ENCODE measurements around the gene ROR1.

The ROR1 gene

GRCh38 chr1:63845346-63845745 is 71.5 kb downstream of the ROR1 start:
- no peak overlapping the region for H3K27ac ChIP-seq (ENCODE audit: low read depth, low read length)
- H3K36me3 ChIP-seq (ENCODE audit: insufficient read depth, low read length), result no peaks in the 10 kb centered on the region
- H3K9ac ChIP-seq (ENCODE audit: low read length), result no peak overlapping the region
- H3K4me1 ChIP-seq (ENCODE audit: insufficient read depth, low read length), result peaks cover 22% of the 10 kb centered on the region
- no peak overlapping the region for H3K4me3 ChIP-seq (ENCODE audit: low read depth in 1 of 2, low read length in 2 of 2)
- no peaks in the 10 kb centered on the region for H3K9me3 ChIP-seq (ENCODE audit: low read length)
- no peaks in the 10 kb centered on the region for H3K27me3 ChIP-seq (ENCODE audit: control insufficient read depth in 1 of 2, insufficient read depth in 2 of 2, low read length in 2 of 2)

GRCh38 chr1:63847308-63847910 is 73.6 kb downstream of the ROR1 start:
- H3K4me1 ChIP-seq (ENCODE audit: insufficient read depth, low read length), result peaks cover 22% of the 10 kb centered on the region
- H3K27me3 ChIP-seq (ENCODE audit: control insufficient read depth in 1 of 2, insufficient read depth in 2 of 2, low read length in 2 of 2), result no peaks in the 10 kb centered on the region
- no peak overlapping the region for H3K27ac ChIP-seq (ENCODE audit: low read depth, low read length)

GRCh38 chr1:63848733-63849132 is 74.9 kb downstream of the ROR1 start:
- Histone ChIP-seq H3K9ac (ENCODE audit: low read length) (no peak overlapping the region), H3K4me1 (ENCODE audit: insufficient read depth, low read length) (peaks cover 22% of the 10 kb centered on the region), H3K4me3 (ENCODE audit: low read depth in 1 of 2, low read length in 2 of 2) (no peak overlapping the region), H3K9me3 (ENCODE audit: low read length) (no peaks in the 10 kb centered on the region), H3K27me3 (ENCODE audit: control insufficient read depth in 1 of 2, insufficient read depth in 2 of 2, low read length in 2 of 2) (no peaks in the 10 kb centered on the region), H3K36me3 (ENCODE audit: insufficient read depth, low read length) (no peaks in the 10 kb centered on the region), H3K27ac (ENCODE audit: low read depth, low read length) (no peak overlapping the region)

More at GRCh38 chr1:63847308-63847910, 73.6 kb downstream of the ROR1 start:
- Histone ChIP-seq H3K4me3 (ENCODE audit: low read depth in 1 of 2, low read length in 2 of 2) (no peak overlapping the region), H3K9me3 (ENCODE audit: low read length) (no peaks in the 10 kb centered on the region), H3K9ac (ENCODE audit: low read length) (no peak overlapping the region), H3K36me3 (ENCODE audit: insufficient read depth, low read length) (no peaks in the 10 kb centered on the region)

GRCh38 chr1:63849149-63849548 is 75.3 kb downstream of the ROR1 start:
- Histone ChIP-seq H3K9ac (ENCODE audit: low read length) (no peak overlapping the region), H3K36me3 (ENCODE audit: insufficient read depth, low read length) (no peaks in the 10 kb centered on the region)

DNA sequence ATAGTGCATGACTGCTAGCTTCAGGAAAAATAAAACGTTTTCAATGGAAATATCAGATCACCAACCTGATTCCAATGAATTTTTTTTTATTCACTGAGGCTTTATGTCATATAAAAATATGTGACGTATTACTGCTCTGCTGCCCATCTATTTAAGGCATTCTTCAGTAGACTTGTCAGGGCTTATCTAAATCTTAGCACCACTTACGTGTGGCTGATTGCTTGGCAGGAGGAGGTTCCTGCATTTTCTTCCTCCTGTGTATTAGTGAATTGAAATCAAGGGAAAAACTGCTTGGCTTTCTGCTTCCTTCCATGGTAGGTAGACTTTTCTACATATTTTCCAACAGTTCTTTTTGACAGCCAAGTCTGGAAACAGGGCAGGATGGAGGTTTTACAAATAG is 80.3 kb downstream of the ROR1 start:
- Histone ChIP-seq H3K36me3 (ENCODE audit: insufficient read depth, low read length) (no peaks in the 10 kb centered on the region), H3K27me3 (ENCODE audit: control insufficient read depth in 1 of 2, insufficient read depth in 2 of 2, low read length in 2 of 2) (no peaks in the 10 kb centered on the region), H3K27ac (ENCODE audit: low read depth, low read length) (no peak overlapping the region), H3K9me3 (ENCODE audit: low read length) (no peaks in the 10 kb centered on the region), H3K4me3 (ENCODE audit: low read depth in 1 of 2, low read length in 2 of 2) (no peak overlapping the region), H3K9ac (ENCODE audit: low read length) (no peak overlapping the region), H3K4me1 (ENCODE audit: insufficient read depth, low read length) (peaks cover under 1% of the 10 kb centered on the region)

More at GRCh38 chr1:63849149-63849548, 75.3 kb downstream of the ROR1 start:
- no peaks in the 10 kb centered on the region for H3K27me3 ChIP-seq (ENCODE audit: control insufficient read depth in 1 of 2, insufficient read depth in 2 of 2, low read length in 2 of 2)
- no peaks in the 10 kb centered on the region for H3K9me3 ChIP-seq (ENCODE audit: low read length)
- peaks cover 22% of the 10 kb centered on the region for H3K4me1 ChIP-seq (ENCODE audit: insufficient read depth, low read length)
- no peak overlapping the region for H3K27ac ChIP-seq (ENCODE audit: low read depth, low read length)
- H3K4me3 ChIP-seq (ENCODE audit: low read depth in 1 of 2, low read length in 2 of 2), result no peak overlapping the region

- H3K27ac ChIP-seq (ENCODE audit: low read depth, low read length), result no peak overlapping the region
- H3K36me3 ChIP-seq (ENCODE audit: insufficient read depth, low read length), result no peaks in the 10 kb centered on the region
- H3K4me3 ChIP-seq (ENCODE audit: low read depth in 1 of 2, low read length in 2 of 2), result no peak overlapping the region
- peaks cover 11% of the 10 kb centered on the region for H3K4me1 ChIP-seq (ENCODE audit: insufficient read depth, low read length)
- no peaks in the 10 kb centered on the region for H3K9me3 ChIP-seq (ENCODE audit: low read length)
- no peak overlapping the region for H3K9ac ChIP-seq (ENCODE audit: low read length)
- no peaks in the 10 kb centered on the region for H3K27me3 ChIP-seq (ENCODE audit: control insufficient read depth in 1 of 2, insufficient read depth in 2 of 2, low read length in 2 of 2)
Measured at GRCh38 chr1:63855942-63856341, 82.1 kb downstream of the ROR1 start.

- Histone ChIP-seq H3K4me1 (ENCODE audit: insufficient read depth, low read length) (peaks cover 19% of the 10 kb centered on the region), H3K9ac (ENCODE audit: low read length) (no peak overlapping the region), H3K9me3 (ENCODE audit: low read length) (no peaks in the 10 kb centered on the region), H3K36me3 (ENCODE audit: insufficient read depth, low read length) (no peaks in the 10 kb centered on the region), H3K4me3 (ENCODE audit: low read depth in 1 of 2, low read length in 2 of 2) (no peak overlapping the region), H3K27ac (ENCODE audit: low read depth, low read length) (no peak overlapping the region), H3K27me3 (ENCODE audit: control insufficient read depth in 1 of 2, insufficient read depth in 2 of 2, low read length in 2 of 2) (no peaks in the 10 kb centered on the region)
Measured at GRCh38 chr1:63856924-63857323, 83.1 kb downstream of the ROR1 start.

DNA sequence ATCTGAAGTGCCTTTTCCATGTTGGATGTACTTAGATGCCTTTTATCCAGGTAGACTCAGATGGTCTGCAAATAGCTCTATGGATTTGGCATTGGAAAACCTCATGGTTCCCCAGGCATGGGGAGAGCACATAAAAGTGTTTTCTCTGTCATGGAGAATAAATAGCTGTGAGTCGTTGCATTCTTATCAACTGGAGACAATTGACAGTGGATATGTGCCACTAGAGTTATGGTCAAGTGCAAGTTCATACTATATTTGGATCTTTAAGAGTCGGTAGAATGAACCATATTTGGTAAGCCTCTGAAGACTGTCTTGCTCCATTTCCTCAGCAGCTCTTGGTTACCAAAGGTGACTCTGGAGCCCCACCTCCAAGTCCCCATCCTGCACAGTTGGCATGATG is 83.7 kb downstream of the ROR1 start:
- no peaks in the 10 kb centered on the region for H3K27me3 ChIP-seq (ENCODE audit: control insufficient read depth in 1 of 2, insufficient read depth in 2 of 2, low read length in 2 of 2)
- H3K4me3 ChIP-seq (ENCODE audit: low read depth in 1 of 2, low read length in 2 of 2), result no peak overlapping the region
- H3K27ac ChIP-seq (ENCODE audit: low read depth, low read length), result no peak overlapping the region
- no peak overlapping the region for H3K9ac ChIP-seq (ENCODE audit: low read length)
- no peaks in the 10 kb centered on the region for H3K9me3 ChIP-seq (ENCODE audit: low read length)
- H3K36me3 ChIP-seq (ENCODE audit: insufficient read depth, low read length), result no peaks in the 10 kb centered on the region
- peaks cover 19% of the 10 kb centered on the region for H3K4me1 ChIP-seq (ENCODE audit: insufficient read depth, low read length)

GRCh38 chr1:63858153-63858552 is 84.3 kb downstream of the ROR1 start:
- no peaks in the 10 kb centered on the region for H3K9me3 ChIP-seq (ENCODE audit: low read length)
- H3K27ac ChIP-seq (ENCODE audit: low read depth, low read length), result no peak overlapping the region
- no peak overlapping the region for H3K9ac ChIP-seq (ENCODE audit: low read length)
- H3K4me3 ChIP-seq (ENCODE audit: low read depth in 1 of 2, low read length in 2 of 2), result no peak overlapping the region
- peaks cover 19% of the 10 kb centered on the region for H3K4me1 ChIP-seq (ENCODE audit: insufficient read depth, low read length)
- no peaks in the 10 kb centered on the region for H3K36me3 ChIP-seq (ENCODE audit: insufficient read depth, low read length)
- no peaks in the 10 kb centered on the region for H3K27me3 ChIP-seq (ENCODE audit: control insufficient read depth in 1 of 2, insufficient read depth in 2 of 2, low read length in 2 of 2)

DNA sequence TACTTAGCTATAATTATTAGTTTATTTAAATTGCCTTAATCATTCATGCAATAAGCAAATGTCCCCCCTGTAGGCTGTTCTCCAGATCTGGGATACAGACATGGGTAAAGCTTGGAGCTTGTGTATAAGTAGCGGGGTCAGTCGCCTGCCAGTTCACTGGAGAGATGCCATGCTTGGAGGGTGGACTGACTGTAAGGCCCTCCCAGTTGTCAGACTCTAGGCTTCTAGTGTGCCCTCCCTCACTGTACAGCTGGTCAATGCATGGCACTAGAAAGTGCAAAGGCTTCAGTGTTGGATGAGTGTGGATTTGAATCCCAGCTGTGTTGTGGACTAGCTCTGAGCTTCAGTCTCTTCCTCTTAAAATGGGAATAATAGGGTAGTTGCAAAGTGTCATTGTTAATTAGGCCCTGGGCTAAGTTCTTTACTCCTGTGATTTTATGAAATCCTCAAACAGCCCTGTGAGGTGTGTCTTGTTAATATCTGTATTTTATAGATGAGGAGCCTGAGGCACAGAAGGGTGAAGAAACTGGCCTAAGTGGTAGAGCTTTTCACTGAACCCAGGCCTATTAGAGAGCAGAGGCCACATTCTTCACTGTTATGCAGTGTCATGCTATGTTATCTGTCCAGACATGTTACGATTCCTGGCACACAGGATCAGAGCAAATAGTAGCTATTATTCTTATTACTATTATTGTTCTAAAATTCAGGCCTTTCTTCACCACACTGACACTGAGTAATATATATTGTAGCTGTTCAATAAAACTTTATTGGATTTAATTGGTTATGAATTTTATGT is 85.9 kb downstream of the ROR1 start:
- Histone ChIP-seq H3K4me1 (ENCODE audit: insufficient read depth, low read length) (peaks cover 26% of the 10 kb centered on the region), H3K36me3 (ENCODE audit: insufficient read depth, low read length) (no peaks in the 10 kb centered on the region), H3K4me3 (ENCODE audit: low read depth in 1 of 2, low read length in 2 of 2) (no peak overlapping the region), H3K9me3 (ENCODE audit: low read length) (no peaks in the 10 kb centered on the region), H3K27ac (ENCODE audit: low read depth, low read length) (no peak overlapping the region), H3K9ac (ENCODE audit: low read length) (no peak overlapping the region), H3K27me3 (ENCODE audit: control insufficient read depth in 1 of 2, insufficient read depth in 2 of 2, low read length in 2 of 2) (no peaks in the 10 kb centered on the region)

DNA sequence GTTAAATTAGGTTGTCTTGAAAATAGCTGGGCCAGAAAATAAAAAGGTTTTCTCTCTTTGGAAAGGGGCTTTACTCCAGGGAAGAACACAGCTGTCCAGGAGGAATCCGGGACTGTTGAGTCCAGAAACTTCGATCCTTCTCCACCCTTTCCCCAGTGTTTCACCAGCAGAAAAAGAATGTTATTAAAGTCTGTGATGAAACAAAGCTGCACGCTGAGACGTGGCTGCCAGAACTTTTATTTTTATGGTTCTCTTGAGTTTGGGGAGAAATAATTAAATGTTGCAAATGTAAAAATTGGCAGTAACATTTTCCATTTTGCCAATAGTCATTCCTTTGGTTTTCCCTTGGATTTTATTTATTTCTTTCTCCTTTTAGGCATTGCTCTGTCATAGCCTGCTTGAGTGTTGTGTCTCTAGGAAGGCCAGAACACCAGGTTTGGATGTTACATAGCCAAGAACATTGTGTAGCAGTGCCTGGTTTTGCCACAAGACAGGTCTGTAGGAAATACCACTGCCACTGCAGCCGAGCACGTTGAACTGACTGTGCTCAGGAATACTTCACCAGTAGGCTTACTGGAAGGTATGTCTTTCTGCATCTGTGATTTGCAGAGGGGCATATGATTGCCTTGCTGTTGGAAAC is 87.4 kb downstream of the ROR1 start:
- no peaks in the 10 kb centered on the region for H3K9me3 ChIP-seq (ENCODE audit: low read length)
- no peak overlapping the region for H3K4me3 ChIP-seq (ENCODE audit: low read depth in 1 of 2, low read length in 2 of 2)
- no peaks in the 10 kb centered on the region for H3K36me3 ChIP-seq (ENCODE audit: insufficient read depth, low read length)
- H3K4me1 ChIP-seq (ENCODE audit: insufficient read depth, low read length), result peaks cover 36% of the 10 kb centered on the region
- H3K27me3 ChIP-seq (ENCODE audit: control insufficient read depth in 1 of 2, insufficient read depth in 2 of 2, low read length in 2 of 2), result no peaks in the 10 kb centered on the region
- H3K9ac ChIP-seq (ENCODE audit: low read length), result no peak overlapping the region
- no peak overlapping the region for H3K27ac ChIP-seq (ENCODE audit: low read depth, low read length)
